HK-2 (cell line): ENCODE results near the gene TMEM132D.

ENCODE experiments used
- DNase-seq: peaks from one replicate; pipeline ENCODE4 v3.0.0-alpha.2; 2018; ENCODE audit not compliant: unreplicated experiment

The TMEM132D gene

GRCh38 chr12:129351481-129351880, 552.3 kb downstream of the TMEM132D start:
- DNase-seq, result no peak

GRCh38 chr12:129339336-129339735, 564.5 kb downstream of the TMEM132D start:
- DNase-seq, result no peak

- DNase-seq, result no peak
Observed at GRCh38 chr12:129337413-129337812, 566.4 kb downstream of the TMEM132D start.

- no peak for DNase-seq
Observed at GRCh38 chr12:129335773-129336172, 568.1 kb downstream of the TMEM132D start.

GRCh38 chr12:129332286-129332685, 571.5 kb downstream of the TMEM132D start:
- DNase-seq, result no peak

DNA sequence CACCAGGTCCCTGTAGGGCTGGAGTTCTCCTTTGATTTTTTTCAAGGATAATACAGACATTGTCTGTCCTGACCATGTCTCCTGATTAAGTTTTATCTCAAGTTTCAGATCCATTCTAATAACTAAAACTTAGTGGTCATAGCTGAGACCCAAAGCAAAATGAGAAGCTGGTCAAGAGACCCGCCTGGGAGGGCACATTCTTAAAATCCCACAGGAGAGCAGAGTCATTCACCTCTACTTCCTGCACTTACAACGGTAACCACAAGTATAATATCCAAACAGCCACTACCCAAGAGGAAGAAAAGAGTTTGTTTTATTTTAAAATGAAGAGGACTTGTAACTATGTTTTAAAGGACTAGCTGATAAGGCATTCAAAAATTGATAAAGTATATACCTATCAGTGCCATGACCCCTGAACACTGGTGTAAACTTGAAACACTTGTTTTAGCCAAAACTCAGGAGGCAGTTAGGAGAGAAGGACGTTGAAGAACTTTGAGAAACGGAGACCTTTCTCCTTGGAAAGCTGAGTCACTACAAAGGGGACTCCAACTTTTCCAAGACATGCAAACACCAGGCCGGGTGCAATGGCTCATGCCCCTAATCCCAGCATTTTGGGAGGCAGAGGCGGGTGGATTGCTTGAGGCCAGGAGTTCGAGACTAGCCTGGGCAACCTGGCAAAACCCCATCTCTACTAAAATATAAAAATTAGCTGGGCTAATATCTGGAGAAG, 572.3 kb downstream of the TMEM132D start:
- no peak for DNase-seq

- no peak for DNase-seq
Observed at GRCh38 chr12:129328235-129328634, 575.6 kb downstream of the TMEM132D start.

GRCh38 chr12:129325566-129325965, 578.3 kb downstream of the TMEM132D start:
- DNase-seq, result no peak

GRCh38 chr12:129312048-129312447, 591.8 kb downstream of the TMEM132D start:
- no peak for DNase-seq

DNA sequence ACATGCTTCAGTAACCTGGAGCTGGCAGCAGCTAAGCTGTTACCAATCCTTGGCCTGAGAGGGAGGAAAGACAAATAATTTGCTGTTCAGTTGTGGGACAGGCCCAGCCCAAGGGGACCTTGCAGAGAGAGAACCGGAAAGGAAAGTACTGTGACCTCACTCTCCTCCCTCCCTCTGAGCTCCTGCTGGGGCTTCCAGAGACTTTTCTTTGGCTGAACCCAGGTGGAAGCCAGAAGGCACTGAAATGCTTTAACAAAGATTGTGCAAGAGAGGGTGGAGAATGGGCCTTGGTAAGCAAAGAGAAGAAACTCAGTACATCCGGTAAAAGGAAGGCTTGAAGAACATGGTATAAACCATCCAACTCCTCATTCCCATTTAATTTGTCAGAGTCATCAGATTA, 593.5 kb downstream of the TMEM132D start:
- DNase-seq, result no peak

- no peak for DNase-seq
Observed at GRCh38 chr12:129305851-129306250, 598.0 kb downstream of the TMEM132D start.

DNA sequence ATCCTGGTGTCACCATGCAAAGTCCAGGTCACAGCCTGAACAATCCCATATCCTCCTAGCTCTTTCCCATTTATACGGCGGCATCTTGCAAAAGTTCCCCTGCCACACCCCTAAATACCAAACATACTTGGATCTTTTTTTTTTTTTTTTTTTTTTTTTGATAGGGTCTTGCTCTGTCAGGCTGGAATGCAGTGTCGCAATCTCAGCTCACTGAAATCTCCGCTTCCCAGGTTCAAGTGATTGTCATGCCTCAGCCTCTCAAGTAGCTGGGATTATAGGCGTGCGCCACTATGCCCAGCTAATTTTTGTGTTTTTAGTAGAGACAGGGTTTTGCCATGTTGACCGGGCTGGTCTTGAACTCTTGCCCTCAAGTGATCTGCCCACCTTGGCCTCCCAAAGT, 599.3 kb downstream of the TMEM132D start:
- DNase-seq, result no peak

- DNase-seq, result no peak
Observed at GRCh38 chr12:129300011-129300410, 603.8 kb downstream of the TMEM132D start.

- DNase-seq, result no peak
Observed at GRCh38 chr12:129298921-129299320, 604.9 kb downstream of the TMEM132D start.

DNA sequence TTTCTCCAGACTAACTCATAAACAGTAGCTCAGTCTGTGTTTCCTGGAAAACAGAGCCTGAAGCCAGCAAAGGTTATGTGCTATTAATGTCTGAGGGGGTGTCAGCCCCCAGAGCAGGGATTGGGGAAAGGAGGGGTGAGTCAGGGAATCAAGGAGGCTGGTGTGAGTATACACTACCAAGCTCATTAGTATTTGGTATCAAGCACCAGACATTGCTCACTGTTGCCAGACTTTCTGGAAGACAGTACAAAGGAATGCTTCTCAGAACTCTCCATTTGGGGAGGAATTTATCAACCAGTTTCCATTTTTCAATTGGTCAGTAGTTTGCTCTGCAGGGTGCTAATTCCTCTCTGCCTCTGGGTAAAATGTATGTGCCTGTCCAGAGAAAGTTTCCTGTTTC, 607.2 kb downstream of the TMEM132D start:
- no peak for DNase-seq

GRCh38 chr12:129294868-129295267, 609.0 kb downstream of the TMEM132D start:
- DNase-seq, result no peak

GRCh38 chr12:129279771-129280170, 624.1 kb downstream of the TMEM132D start:
- DNase-seq, result no peak

DNA sequence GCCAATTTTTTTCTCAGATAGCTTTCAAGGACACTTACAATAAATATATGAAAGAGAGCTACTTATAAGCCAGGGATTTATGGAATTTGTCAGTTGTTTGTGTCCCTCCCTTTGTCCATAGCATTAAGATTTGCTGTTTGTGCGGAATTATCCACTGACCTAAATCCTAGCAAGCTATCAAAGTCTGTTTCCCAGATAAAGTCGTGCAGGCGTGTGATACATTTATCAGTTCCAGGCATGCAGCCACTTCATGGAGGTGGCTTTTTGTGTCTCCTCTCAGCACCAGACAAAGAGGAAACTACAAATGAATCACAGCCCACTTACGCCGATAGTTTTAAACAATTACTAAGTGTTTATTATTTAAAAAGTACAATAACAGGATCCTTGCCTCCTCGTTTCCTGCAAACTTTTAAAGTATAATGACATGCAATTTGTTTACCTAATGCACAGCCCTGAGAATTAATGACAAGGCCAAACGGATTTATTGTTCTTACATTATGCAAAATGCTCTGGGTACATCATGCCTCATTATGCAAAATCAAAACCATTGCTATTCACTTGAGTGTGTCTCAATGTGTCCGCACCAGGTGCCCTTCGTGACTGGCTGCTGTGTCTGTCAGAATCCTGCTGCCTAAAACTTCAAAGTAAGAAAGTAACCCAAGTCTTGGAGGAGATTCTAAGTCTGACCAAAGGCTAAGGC, 627.3 kb downstream of the TMEM132D start:
- no peak for DNase-seq

- no peak for DNase-seq
Observed at GRCh38 chr12:129269756-129270495, 633.9 kb downstream of the TMEM132D start.

DNA sequence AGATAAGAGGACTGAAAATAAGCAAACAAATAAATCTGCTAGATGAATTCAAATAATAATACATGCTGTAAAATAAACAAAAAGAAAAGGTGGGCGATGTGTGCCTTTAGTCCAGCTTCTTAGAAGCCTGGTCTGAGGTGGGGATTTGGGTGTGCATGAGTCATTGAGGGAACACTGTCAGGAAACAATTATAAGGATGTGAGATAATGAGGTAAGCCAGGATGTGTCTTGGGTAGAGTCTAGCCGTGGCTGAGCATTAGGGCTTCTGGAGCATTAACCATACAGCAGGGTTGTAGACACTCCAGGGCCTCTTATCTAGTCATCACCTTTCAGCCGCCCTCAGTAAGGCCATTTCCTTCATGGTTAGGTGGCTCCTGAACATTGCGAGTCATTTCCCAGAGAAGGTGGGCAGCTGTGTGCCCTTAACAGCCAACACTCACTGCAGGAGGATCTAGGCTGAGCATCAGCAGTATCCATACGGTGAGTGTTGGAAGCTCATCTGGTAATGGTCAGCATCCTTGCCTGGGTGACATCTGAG, 645.0 kb downstream of the TMEM132D start:
- no peak for DNase-seq

DNA sequence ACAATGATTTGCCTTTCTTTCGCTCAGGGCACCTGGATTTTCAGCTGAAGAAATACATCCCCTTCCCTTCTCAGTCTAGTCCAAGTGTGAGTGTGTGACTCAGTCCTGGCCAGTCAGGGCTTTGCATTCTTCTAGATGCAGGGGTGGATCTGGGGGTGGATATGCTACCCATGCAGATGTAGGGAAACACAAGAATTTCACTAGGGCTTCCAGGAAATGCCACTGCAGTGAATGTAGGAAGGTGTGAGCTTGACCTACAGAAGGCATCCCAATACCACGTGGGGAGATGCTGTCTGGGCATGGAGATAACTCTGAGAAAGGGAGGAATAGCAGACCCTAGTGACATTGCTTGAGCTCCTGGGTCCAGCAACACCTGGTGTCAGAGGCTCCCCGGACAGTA, 646.3 kb downstream of the TMEM132D start:
- DNase-seq, result no peak

DNA sequence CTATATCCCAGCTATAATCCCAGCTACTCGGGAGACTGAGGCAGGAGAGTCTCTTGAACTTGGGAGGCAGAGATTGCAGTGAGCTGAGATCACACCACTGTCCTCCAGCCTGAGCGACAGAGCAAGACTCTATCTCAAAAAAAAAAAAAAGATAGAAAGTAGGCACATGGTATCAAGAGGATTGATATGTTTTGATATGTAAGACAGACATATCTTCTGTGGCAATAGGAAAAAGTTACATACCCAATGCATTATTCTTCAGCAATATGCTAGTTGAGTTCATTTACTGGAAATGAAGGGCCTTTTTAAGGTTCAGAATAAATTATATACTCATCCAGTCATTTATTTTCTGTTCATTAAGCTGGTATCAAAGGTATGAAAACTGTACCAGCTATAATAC, 657.2 kb downstream of the TMEM132D start:
- no peak for DNase-seq

- no peak for DNase-seq
Observed at GRCh38 chr12:129245769-129246168, 658.1 kb downstream of the TMEM132D start.
